ENCODE results near the gene MED13.

Gene MED13

GRCh38 chr17:62043140-62043539, 21.9 kb downstream of the MED13 start:
- H3K4me3 ChIP-seq (ENCODE audit: low read depth, low read length), result no peak overlapping the region
- no peak for TF ChIP-seq CTCF (IDR thresholded peaks at IDR 0.05; ENCODE audit: low read depth, low read length)

- TF ChIP-seq CTCF (IDR thresholded peaks at IDR 0.05; ENCODE audit: low read depth, low read length), result no peak
- no peak overlapping the region for H3K4me3 ChIP-seq (ENCODE audit: low read depth, low read length)
Measured at GRCh38 chr17:62038248-62038647, 26.8 kb downstream of the MED13 start.

GRCh38 chr17:62033317-62033716, 31.8 kb downstream of the MED13 start:
- TF ChIP-seq CTCF (IDR thresholded peaks at IDR 0.05; ENCODE audit: low read depth, low read length), result no peak
- H3K4me3 ChIP-seq (ENCODE audit: low read depth, low read length), result no peak overlapping the region

GRCh38 chr17:62032480-62032879, 32.6 kb downstream of the MED13 start:
- no peak for TF ChIP-seq CTCF (IDR thresholded peaks at IDR 0.05; ENCODE audit: low read depth, low read length)

GRCh38 chr17:62030264-62030663, 34.8 kb downstream of the MED13 start:
- TF ChIP-seq CTCF (IDR thresholded peaks at IDR 0.05; ENCODE audit: low read depth, low read length), result no peak
- H3K4me3 ChIP-seq (ENCODE audit: low read depth, low read length), result no peak overlapping the region

More at GRCh38 chr17:62032480-62032879, 32.6 kb downstream of the MED13 start:
- H3K4me3 ChIP-seq (ENCODE audit: low read depth, low read length), result no peak overlapping the region

- TF ChIP-seq CTCF (IDR thresholded peaks at IDR 0.05; ENCODE audit: low read depth, low read length), result no peak
- no peak overlapping the region for H3K4me3 ChIP-seq (ENCODE audit: low read depth, low read length)
Measured at GRCh38 chr17:62024866-62025265, 40.2 kb downstream of the MED13 start.

GRCh38 chr17:62017912-62018311, 47.2 kb downstream of the MED13 start:
- no peak for TF ChIP-seq CTCF (IDR thresholded peaks at IDR 0.05; ENCODE audit: low read depth, low read length)
- no peak overlapping the region for H3K4me3 ChIP-seq (ENCODE audit: low read depth, low read length)

Data from WI38 (cell line).